IPS DF 19.7 (cell line): Measurements from ENCODE around the gene EIF3M.
"Not testable (repeated sequence)": the region's sequence is repeated elsewhere in the genome, so short reads cannot be mapped to it uniquely, and the experiment has no call there.

Experiments used
- DNase-seq: peaks from one replicate; pipeline ENCODE4 v3.0.0-alpha.2; 2013; ENCODE audit warnings: low read depth, low spot score

The EIF3M gene

GRCh38 chr11:32596114-32596513 is 12.5 kb downstream of the EIF3M start:
- not testable (repeated sequence) for DNase-seq

GRCh38 chr11:32597921-32598320 is 14.3 kb downstream of the EIF3M start:
- DNase-seq: no peak

- no peak for DNase-seq
These were observed 19.2 kb downstream of the EIF3M start for GRCh38 chr11:32602657-32603415.

GRCh38 chr11:32606220-32606619 is 22.6 kb downstream of the EIF3M start:
- no peak for DNase-seq

- not testable (repeated sequence) for DNase-seq
These were observed 25.2 kb downstream of the EIF3M start for GRCh38 chr11:32608826-32609225.

- DNase-seq: no peak
These were observed 27.2 kb downstream of the EIF3M start for GRCh38 chr11:32610797-32611352.

GRCh38 chr11:32613500-32614151 is 30.0 kb downstream of the EIF3M start:
- no peak for DNase-seq

- DNase-seq: no peak
These were observed 31.8 kb downstream of the EIF3M start for GRCh38 chr11:32615422-32615821.

GRCh38 chr11:32616903-32617302 is 33.3 kb downstream of the EIF3M start:
- no peak for DNase-seq

- DNase-seq: no peak
These were observed 47.2 kb downstream of the EIF3M start for GRCh38 chr11:32630844-32631243.

- DNase-seq: no peak
These were observed 52.2 kb downstream of the EIF3M start for GRCh38 chr11:32635819-32636218.

GRCh38 chr11:32641361-32641760 is 57.7 kb downstream of the EIF3M start:
- DNase-seq: no peak

- no peak for DNase-seq
These were observed 59.9 kb downstream of the EIF3M start for GRCh38 chr11:32643526-32643925.
